ENCODE measurements around the gene TSFM. TPM values are rescaled to one million over a fixed set of nuclear protein-coding genes. Genes with fewer than 3 reads are reported as not detected.

Gene TSFM
- total RNA-seq, 6 donors from 2014 or later = 5.0 to 34.0 (median 22.8) TPM

DNA sequence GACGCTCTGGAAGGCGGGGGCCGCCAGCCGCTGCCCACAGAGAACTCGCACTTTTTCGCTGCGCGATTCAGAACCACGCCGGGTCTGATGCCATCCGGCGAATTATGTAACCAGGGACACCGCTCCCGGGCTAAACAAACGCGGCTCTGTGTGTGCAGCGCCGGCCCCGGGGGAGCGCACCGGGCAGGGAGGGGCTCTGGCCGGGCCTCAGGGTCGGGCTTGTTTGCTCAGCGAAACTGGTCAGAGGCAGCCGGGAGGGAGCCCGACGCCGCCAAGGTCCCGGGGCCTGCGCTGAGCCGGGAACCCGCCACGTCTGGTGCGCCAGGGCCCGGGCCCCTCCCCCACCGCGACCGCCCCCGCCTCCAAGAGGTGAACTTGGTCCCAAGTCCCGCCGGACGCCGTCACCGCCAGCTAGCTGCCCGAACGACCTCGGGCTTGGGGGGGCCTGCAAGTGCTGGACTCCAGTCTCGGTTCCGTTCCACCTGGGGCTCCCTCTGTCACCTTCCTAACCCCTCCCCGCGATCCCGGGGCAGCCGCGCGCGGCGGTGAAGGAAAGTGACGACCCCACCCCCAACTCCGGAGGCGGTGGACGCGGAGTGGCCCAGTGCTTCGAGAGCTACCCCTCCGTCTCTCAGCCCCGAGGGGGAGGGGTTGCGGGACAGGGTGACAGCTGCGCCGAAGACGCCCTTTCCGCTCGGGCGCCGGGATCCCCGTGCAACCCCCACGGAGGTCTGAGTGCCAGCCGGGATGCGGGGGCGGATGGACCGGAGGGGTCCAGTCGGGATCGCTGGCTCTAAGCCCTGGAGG is 63.1 kb downstream of the TSFM start:
- Histone ChIP-seq H3K9me3 (no peaks in the 10 kb centered on the region), H3K36me3 (peaks cover 0 to 4% (median 0%) of the 10 kb centered on the region in 4 donors), H3K4me1 (peaks cover 42 to 53% (median 45%) of the 10 kb centered on the region in 4 donors), H3K27ac (peak overlapping the region; percentile 98 to 100 (median 100)), H3K27me3 (no peaks in the 10 kb centered on the region), H3K4me3 (peak overlapping the region; percentile 69 to 97 (median 96))
- WGBS, 2 donors = 2% methylated on average over 41 of the region's 81 CpGs; no CpG with 5 or more reads in 1 of the 2 donors
- DNase-seq = peak; percentile 75 to 95
- ATAC-seq (ENCODE audit: low FRiP score in 2 of 2) = peak; percentile 55 to 58
- TF ChIP-seq, protein P1, sequence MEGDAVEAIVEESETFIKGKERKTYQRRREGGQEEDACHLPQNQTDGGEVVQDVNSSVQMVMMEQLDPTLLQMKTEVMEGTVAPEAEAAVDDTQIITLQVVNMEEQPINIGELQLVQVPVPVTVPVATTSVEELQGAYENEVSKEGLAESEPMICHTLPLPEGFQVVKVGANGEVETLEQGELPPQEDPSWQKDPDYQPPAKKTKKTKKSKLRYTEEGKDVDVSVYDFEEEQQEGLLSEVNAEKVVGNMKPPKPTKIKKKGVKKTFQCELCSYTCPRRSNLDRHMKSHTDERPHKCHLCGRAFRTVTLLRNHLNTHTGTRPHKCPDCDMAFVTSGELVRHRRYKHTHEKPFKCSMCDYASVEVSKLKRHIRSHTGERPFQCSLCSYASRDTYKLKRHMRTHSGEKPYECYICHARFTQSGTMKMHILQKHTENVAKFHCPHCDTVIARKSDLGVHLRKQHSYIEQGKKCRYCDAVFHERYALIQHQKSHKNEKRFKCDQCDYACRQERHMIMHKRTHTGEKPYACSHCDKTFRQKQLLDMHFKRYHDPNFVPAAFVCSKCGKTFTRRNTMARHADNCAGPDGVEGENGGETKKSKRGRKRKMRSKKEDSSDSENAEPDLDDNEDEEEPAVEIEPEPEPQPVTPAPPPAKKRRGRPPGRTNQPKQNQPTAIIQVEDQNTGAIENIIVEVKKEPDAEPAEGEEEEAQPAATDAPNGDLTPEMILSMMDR (IDR thresholded peaks at IDR 0.05) = peak in 1 of 6 experiments; percentile 7
- TF ChIP-seq POLR2AphosphoS5 (IDR thresholded peaks at IDR 0.05) (peak; percentile 70 to 71), EP300 (IDR thresholded peaks at IDR 0.05) (no peak), POLR2A (IDR thresholded peaks at IDR 0.05) (peak in 2 of 4 donors; percentile 39 to 52)

DNA sequence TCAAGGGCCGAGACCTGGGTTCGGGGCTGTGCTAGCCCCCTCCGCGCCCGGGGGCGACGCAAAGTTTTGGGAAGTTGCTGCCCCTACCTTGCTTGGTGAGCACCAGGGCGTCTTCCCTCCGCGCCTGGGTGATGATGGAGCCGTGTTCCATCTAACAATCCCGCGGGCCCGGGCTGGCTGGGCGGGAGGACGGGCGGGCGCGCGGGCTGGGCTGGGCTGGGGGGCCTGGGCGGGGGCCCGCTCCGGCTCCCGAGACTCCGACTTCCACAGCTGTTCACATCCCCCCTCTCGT is 63.6 kb downstream of the TSFM start:
- 0% methylated on average over 2 to 10 of the region's 26 CpGs for WGBS, 2 donors
- ATAC-seq (ENCODE audit: low FRiP score in 2 of 2) (peak in 1 of 2 donors; percentile 29), DNase-seq (no peak)
- H3K9me3 ChIP-seq = no peaks in the 10 kb centered on the region
- peak overlapping the region; percentile 69 to 97 (median 96) for H3K4me3 ChIP-seq
- no peaks in the 10 kb centered on the region for H3K27me3 ChIP-seq
- H3K27ac ChIP-seq = peak overlapping the region; percentile 98 to 100 (median 100)
- no peak for TF ChIP-seq POLR2AphosphoS5 (IDR thresholded peaks at IDR 0.05)
- no peak for TF ChIP-seq POLR2A (IDR thresholded peaks at IDR 0.05)
- no peak for TF ChIP-seq EP300 (IDR thresholded peaks at IDR 0.05)
- TF ChIP-seq, protein P1 (IDR thresholded peaks at IDR 0.05) = no peak
- H3K36me3 ChIP-seq = peaks cover 0 to 4% (median 0%) of the 10 kb centered on the region in 4 donors
- H3K4me1 ChIP-seq = peaks cover 37 to 47% (median 40%) of the 10 kb centered on the region in 4 donors

DNA sequence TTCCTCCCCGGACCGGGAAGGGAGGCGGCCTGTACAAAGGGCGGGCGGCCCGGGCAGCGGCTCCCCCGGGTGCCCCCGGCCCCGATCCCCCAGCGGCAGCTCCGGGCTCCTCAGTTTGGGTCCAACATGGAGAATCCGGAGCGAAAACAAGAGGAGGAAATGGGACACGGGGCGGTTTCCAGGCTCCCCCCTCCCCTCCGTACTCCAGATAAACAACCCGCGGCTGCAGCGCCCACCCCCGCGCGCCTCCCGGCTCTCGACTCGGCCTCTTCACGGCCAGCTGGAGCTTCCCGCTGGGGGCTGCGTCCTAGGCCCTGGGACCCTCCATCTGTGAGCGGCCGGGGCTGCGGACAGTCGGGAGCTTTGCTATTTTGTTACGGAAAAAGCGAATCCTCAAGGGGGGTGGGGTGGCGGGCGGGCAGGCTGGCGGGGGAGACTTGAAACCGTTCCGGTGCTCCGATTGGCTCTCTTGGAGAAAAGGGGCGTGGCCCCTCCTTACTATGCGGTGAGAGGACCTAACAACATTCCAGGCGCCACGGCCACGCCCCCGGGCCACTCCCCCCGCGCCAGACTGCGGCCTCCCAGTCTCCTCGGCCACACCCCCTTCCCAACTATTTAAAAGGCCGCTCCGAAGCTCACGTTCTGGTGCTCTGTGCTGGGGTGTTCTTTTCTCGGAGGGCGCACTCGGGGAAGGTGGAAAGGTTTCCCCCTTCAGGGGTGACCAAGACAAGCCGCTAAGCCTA is 64.2 kb downstream of the TSFM start, which contains the start of gene CTDSP2:
Gene CTDSP2, minus strand, starts transcription at position 153 of the 743 bp plus-strand sequence. CDS start 294 bp downstream, outside the sequence.
- TF ChIP-seq, protein P1 (IDR thresholded peaks at IDR 0.05) = peak in 2 of 6 experiments; percentile 25 to 30
- peak in 3 of 4 donors; percentile 18 to 89 (median 87) for TF ChIP-seq POLR2A (IDR thresholded peaks at IDR 0.05)
- peak; percentile 63 to 94 for TF ChIP-seq POLR2AphosphoS5 (IDR thresholded peaks at IDR 0.05)
- TF ChIP-seq EP300 (IDR thresholded peaks at IDR 0.05) = no peak
- WGBS, 2 donors = 0 to 1% methylated on average over 18 to 46 of the region's 58 CpGs
- H3K4me1 ChIP-seq = peaks cover 32 to 45% (median 36%) of the 10 kb centered on the region in 4 donors

More for the DNA sequence above, 64.2 kb downstream of the TSFM start, which contains the start of gene CTDSP2:
- ATAC-seq (ENCODE audit: low FRiP score in 2 of 2) = peak; percentile 95 to 96
- no peaks in the 10 kb centered on the region for H3K27me3 ChIP-seq
- peak within 1 kb of the TSS; percentile 98 to 100 (median 100) for H3K27ac ChIP-seq
- H3K9me3 ChIP-seq = no peaks in the 10 kb centered on the region
- peak within 1 kb of the TSS; percentile 69 to 97 (median 96) for H3K4me3 ChIP-seq
- peaks cover 0 to 4% (median 0%) of the 10 kb centered on the region in 4 donors for H3K36me3 ChIP-seq
- DNase-seq = peak; percentile 100

Small RNA genes lying within 50 kb of the gene (small RNA-seq; reads per million reads assigned to genes)
- 2.2 to 8.6 (median 4.5) reads per million in 4 donors for gene MIR26A2
- 0 reads per million in 4 donors for gene RNU6-1083P

Other genes starting within 250 kb of the TSFM start
- gene DCTN2, start 235.6 kb upstream of the TSFM start, total RNA-seq = 100 to 1,000 TPM in 4 of 6 donors, 10 to 100 TPM in 2; 83.1 to 145 (median 110) TPM
- gene KIF5A, start 232.7 kb upstream of the TSFM start, total RNA-seq = under 1 TPM in 5 of 6 donors, not detected in 1; 0.06 to 0.39 (median 0.20) TPM
- gene PIP4K2C, start 191.6 kb upstream of the TSFM start, total RNA-seq = 10 to 100 TPM; 13.4 to 56.7 (median 30.7) TPM
- gene DTX3, start 178.0 kb upstream of the TSFM start, total RNA-seq = 10 to 100 TPM; 12.8 to 44.0 (median 21.1) TPM
- gene ARHGEF25, start 171.4 kb upstream of the TSFM start, total RNA-seq = 10 to 100 TPM in 2 of 6 donors, 1 to 10 TPM in 4; 6.6 to 78.6 (median 8.2) TPM
- 1 to 10 TPM in 1 of 6 donors, under 1 TPM in 5; under 0.01 to 2.6 (median 0.80) TPM for gene B4GALNT1, start 149.6 kb upstream of the TSFM start, total RNA-seq
- gene OS9, start 88.7 kb upstream of the TSFM start, total RNA-seq = 100 to 1,000 TPM; 171 to 305 (median 278) TPM
- gene AGAP2, start 44.0 kb upstream of the TSFM start, total RNA-seq = 1 to 10 TPM; 2.0 to 7.3 (median 5.8) TPM
- gene TSPAN31, start 37.7 kb upstream of the TSFM start, total RNA-seq = 10 to 100 TPM; 16.8 to 54.6 (median 37.3) TPM
- 100 to 1,000 TPM in 2 of 6 donors, 10 to 100 TPM in 4; 38.5 to 109 (median 62.5) TPM for gene CDK4, start 30.5 kb upstream of the TSFM start, total RNA-seq
- 10 to 100 TPM; 15.4 to 36.7 (median 21.3) TPM for gene MARCHF9, start 27.7 kb upstream of the TSFM start, total RNA-seq
- gene CYP27B1, start 15.7 kb upstream of the TSFM start, total RNA-seq = 1 to 10 TPM in 4 of 6 donors, under 1 TPM in 1, not detected in 1; 0.98 to 5.2 (median 2.5) TPM
- 10 to 100 TPM in 4 of 6 donors, 1 to 10 TPM in 2; 1.3 to 30.2 (median 16.9) TPM for gene METTL1, start 10.7 kb upstream of the TSFM start, total RNA-seq
- 10 to 100 TPM in 2 of 6 donors, 1 to 10 TPM in 4; 4.2 to 18.3 (median 6.4) TPM for gene EEF1AKMT3, start 10.2 kb upstream of the TSFM start, total RNA-seq
- gene AVIL, start 35.9 kb downstream of the TSFM start, total RNA-seq = 10 to 100 TPM in 3 of 6 donors, 1 to 10 TPM in 3; 4.9 to 57.6 (median 8.7) TPM
- gene CTDSP2, start 63.9 kb downstream of the TSFM start, total RNA-seq = 100 to 1,000 TPM; 153 to 226 (median 175) TPM
- gene ATP23, start 158.8 kb downstream of the TSFM start, total RNA-seq = 10 to 100 TPM in 1 of 6 donors, 1 to 10 TPM in 4, not detected in 1; 4.7 to 18.8 (median 7.7) TPM